SH-SY5Y (cell line): ENCODE results near the gene CDC23.

Experiments used
- GATA2 ChIP-seq: IDR thresholded peaks from 2 replicates; pipeline ENCODE4 v1.6.1; 2011; ENCODE audit warnings: mild to moderate bottlenecking, low read depth, low read length
- GATA3 ChIP-seq: IDR thresholded peaks from 2 replicates; pipeline ENCODE4 v1.6.1; 2011; ENCODE audit warnings: low read depth, mild to moderate bottlenecking, low read length, moderate library complexity

CDC23 gene

DNA sequence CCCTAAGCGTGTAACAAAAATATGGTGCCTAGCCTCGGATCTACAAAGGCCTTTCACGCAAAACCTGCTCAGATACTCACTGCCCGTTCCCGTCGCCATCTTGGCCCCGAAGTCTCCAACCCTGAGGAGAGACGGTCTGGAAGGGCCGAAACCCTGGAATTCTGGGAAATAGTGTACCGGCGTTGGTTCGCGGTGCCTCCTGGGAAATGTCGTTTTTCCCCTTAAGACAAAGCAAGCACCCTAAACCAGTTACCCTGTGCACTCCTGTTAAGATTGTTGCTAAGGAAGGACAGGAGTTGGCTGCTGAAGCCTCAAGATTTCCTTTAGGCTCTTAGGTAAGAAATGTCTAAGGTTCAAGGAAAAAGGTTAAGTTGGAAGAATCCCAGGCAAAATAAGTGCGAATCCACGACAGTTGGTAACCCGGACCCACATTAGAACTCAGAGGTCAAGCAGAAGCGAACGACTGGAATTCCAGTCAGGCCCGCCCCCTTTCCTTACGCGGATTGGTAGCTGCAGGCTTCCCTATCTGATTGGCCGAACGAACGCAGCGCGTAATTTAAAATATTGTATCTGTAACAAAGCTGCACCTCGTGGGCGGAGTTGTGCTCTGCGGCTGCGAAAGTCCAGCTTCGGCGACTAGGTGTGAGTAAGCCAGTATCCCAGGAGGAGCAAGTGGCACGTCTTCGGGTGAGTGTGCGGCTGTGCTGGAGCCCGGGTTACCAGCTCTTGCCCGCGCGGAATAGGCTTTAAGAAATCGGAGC, 34.4 kb downstream of the CDC23 start, which contains the start of the genes BRD8 and KIF20A:
BRD8 (minus strand) TSS at position 115 of the 761 bp plus-strand sequence; CDS start at position 99, 16 bp downstream.
KIF20A (plus strand) TSS at position 597 of the 761 bp plus-strand sequence. CDS start 569 bp downstream, outside the sequence.
- TF ChIP-seq GATA3, result no peak
- TF ChIP-seq GATA2, result no peak

DNA sequence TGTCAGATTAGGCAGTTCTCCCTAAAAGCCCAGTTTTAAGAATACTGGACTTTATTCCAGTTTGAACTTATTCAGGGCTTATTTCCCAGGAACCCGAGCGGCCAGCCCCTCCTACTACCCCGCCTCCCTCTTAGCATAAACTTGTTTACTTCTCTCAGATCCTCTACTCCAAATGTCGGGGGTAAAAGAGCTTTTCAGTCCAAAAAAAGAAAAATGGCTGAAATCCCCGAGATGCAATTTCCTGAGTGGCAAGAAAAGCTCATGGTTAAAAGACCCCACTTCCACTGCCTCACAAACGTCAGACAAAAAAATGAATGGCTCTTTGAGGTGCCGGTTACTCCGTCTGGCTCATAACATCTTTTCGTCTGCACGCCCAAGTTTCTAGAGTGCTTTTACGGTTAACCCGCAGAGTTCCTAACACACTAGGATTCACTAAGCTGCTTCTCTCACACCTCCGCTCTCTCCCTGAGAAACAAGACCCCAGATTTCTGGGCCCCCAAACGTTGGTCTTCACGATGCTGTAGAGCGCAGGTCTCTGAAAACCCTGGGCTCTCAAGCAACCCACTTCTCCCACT, 35.1 kb downstream of the CDC23 start:
- TF ChIP-seq GATA3, result no peak
- no peak for TF ChIP-seq GATA2

DNA sequence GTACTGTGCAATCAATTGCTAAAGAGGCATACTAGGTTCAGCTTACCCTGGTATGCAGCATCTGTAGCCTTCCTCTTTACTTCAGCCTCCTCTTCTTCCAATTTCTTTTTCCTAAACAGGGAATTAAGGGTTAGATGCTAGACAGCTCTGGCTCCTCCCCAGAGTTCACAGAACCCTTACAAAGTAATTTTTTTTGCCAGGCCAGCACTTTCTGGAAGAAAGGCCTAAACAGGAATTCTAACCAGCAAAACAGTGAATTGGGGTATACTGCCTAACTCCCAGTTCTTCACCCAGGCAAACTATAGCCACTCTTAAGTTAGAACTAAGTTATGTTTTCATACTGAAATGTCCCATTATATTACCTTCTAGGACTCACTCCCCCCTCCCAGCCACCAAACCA, 42.8 kb downstream of the CDC23 start:
- TF ChIP-seq GATA3 (no peak), GATA2 (no peak)

GRCh38 chr5:138169124-138169523, 44.0 kb downstream of the CDC23 start:
- TF ChIP-seq GATA2, result no peak
- TF ChIP-seq GATA3, result no peak

DNA sequence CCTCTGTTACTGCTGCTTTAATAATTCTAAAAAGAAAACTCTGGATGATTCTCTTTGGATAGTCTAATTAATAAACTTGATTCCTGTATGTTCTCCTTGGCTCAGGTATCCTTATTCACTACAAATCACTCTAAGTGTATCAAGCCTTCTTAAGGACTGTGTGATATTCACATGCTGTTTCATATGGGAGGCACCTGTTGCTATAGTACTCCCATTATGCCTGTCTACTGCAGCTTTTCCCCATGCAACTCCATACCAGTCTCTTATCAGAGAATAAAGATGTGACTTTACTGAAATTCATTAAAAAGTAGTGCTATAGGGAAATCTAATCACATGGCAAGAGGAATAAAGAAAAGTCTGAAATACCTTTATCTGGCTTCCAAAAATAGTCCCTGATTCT, 49.4 kb downstream of the CDC23 start:
- TF ChIP-seq GATA3, result no peak
- no peak for TF ChIP-seq GATA2

DNA sequence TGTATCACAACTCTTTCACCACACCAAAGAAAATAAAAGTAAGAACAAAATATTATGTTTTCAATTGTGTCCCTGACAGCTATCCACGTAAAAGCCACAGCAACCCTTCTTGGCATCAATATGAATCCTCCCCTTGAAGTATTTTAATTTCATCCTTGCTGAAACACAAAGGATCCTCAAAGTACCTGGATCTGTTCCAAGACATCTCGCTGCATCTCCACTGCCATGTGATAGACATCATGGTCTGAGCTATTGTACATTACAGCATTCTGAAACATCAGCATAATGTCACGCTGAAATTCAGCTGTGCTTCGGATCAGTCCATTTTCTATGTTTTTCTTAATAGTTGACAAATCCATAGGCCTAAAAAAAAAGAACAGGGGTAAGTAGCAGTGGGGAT, 52.4 kb downstream of the CDC23 start:
- TF ChIP-seq GATA2 (no peak), GATA3 (no peak)

DNA sequence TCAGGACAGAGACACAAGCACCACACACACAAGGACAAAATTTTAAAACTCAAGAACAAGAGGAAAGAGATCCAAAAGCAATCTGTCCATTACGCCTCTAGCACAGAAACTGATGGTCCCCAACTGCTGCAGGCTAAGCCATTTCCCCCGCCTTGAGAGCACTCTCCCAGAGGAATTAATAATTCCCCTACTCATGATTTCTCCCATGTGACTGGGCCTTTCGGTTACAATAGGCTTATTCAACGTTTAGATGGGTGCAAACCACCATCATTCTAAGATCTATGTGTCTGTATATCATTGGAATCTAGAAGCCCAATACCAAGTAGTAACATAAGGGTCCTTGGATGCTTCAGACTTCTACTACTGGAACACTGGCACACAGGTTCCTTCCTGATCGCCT, 53.5 kb downstream of the CDC23 start:
- no peak for TF ChIP-seq GATA3
- no peak for TF ChIP-seq GATA2

DNA sequence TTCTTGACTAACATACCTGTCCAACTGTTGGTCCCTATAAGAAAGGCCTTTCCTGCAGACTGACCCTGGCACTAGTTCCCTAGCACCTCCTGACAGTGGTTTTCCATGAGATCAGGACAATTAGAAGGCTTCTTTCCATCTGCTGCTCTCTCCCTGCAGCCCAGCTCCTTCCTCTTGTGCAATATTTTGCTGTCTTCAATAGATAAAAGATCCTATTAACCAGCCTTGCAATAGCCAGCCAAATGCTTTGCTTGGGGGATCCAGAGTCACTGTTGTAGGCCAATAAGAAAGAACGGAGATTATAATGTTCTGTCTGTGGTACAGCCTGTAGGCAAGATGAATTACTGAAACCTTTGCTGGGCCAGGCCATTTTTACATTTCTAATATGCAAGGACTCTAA, 55.5 kb downstream of the CDC23 start:
- TF ChIP-seq GATA3 (no peak), GATA2 (no peak)

GRCh38 chr5:138149530-138149929, 63.6 kb downstream of the CDC23 start:
- TF ChIP-seq GATA3 (no peak), GATA2 (no peak)

DNA sequence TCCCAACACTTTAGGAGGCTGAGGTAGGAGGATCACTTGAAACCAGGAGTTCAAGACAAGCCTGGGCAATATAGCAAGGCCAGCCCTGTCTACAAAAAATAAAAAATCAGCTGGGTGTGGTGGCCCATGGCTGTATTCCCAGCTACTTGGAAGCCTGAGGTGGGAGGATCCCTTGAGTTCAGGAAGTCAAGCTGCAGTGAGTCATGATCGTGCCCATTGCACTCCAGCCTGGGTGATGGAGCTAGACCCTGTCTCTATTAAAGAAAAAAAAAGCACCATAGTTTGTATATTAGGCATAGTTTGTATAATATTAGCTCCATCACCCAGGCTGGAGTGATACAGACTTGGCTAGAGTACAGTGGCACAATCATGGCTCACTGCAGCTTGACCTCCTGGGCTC, 64.3 kb downstream of the CDC23 start:
- TF ChIP-seq GATA2 (no peak), GATA3 (no peak)

DNA sequence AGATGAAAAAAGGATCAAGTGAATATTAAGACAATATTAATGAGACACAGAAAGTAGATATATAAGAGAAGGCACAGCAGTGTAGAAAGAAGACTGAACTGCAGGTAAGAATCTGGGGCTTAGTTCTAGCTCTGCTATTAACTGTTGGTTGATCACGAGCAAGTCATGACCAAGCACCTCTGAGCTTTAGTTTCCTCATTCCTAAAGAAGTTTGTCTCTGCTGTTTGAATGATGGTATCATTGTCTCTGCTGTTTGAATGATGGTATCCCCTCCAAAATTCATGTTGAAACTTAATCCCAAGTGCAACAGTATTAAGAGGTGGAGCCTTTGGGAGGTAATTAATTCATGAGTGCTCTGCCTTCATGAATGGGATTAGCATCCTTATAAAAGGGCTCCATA, 71.4 kb downstream of the CDC23 start:
- TF ChIP-seq GATA2 (no peak), GATA3 (no peak)

DNA sequence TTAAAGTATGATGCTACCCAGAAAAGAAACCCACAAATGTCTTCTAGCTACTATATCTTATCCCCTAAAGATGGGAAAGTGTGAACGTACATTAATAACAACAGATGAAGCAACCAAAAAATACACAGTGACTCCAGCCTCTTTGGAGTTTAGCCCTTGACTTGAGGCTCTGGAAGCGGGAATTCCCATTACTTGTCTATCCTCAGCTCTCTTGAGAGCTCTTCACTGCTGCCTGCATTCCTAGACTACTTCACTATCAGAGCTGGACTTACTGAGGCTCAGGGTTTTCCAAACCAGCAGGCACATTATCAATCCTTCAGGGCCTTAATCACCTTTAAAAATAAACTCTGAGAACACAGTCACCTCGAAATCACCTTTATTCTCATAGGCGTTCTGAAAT, 72.9 kb downstream of the CDC23 start:
- TF ChIP-seq GATA2 (no peak), GATA3 (no peak)

DNA sequence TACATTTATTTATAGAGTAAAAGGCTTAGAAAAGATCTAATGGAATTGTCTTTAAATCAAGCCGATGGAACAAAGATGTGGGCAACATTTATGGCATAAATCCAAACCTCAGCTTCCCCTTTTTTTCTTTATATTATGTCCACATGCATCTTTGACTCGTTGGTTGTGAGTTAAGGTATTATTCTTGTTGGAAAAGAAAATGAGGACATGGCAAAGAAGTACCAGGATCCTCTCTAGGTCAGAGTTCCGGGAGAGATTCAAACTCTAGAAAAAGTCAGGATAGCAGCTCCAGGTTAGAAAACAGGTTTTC, 73.4 kb downstream of the CDC23 start:
- TF ChIP-seq GATA2 (no peak), GATA3 (no peak)

DNA sequence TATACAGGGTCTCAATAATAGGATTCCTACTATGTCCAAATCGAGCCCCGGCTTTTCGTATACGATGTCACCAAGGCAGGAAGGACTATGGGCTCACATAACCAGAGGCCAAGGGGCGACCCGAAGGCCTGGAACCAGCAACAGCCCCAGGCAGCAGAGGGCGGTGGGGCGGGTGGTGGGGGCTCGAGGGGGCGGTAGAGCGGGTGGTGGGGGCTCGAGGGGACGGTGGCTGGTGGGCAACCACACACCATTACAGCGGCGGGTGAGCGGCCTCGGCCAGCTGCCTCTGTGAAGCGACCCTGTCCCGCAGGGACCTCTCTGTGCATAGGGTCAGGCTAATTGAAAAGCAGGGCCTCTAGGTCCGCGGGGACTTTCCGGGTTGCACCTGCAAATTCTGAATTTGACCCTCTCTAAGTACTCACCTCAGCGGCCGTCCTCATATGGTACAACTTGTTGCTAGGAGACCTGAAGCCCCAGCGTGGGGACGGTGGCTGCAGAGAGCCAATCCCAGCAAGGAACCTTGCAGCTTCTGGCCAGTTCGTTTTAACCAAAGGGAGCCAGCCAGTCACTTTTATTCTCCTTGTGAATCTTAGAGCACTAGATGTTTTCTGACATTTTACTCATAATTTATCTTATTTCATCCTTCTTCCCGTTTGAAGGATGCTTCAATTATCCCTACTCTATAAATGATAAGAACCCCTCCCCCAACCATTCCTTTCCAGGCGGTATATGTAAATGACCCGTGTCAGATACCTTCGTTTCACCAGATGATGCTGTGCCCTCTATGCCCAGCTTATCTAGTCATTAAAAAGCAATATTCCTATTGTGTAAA, 74.0 kb downstream of the CDC23 start, which contains the start of gene NME5:
NME5 (minus strand) TSS at position 480 of the 832 bp plus-strand sequence. CDS start 648 bp downstream, outside the sequence.
- TF ChIP-seq GATA3, result no peak
- TF ChIP-seq GATA2, result no peak
